HG03139 (cell line): ENCODE data around the gene PDZD2.
"Not testable (repeated sequence)": the region's sequence is repeated elsewhere in the genome, so short reads cannot be mapped to it uniquely, and the experiment has no call there.

Experiments
- ATAC-seq: cut with Tn5 transposase; IDR thresholded peaks from one replicate; pipeline ENCODE4 v1.9.1; 2021; ENCODE audit not compliant: unreplicated experiment

The PDZD2 gene

GRCh38 chr5:32090755-32091128 is 451.8 kb downstream of the PDZD2 start:
- ATAC-seq: no peak

GRCh38 chr5:32092938-32093812 is 454.2 kb downstream of the PDZD2 start:
- peak; percentile 91 for ATAC-seq

- ATAC-seq: no peak
Observed at GRCh38 chr5:32094691-32095090, 455.8 kb downstream of the PDZD2 start.

GRCh38 chr5:32095261-32095671 is 456.3 kb downstream of the PDZD2 start:
- no peak for ATAC-seq

- ATAC-seq: no peak
Observed at GRCh38 chr5:32096891-32097595, 458.1 kb downstream of the PDZD2 start.

GRCh38 chr5:32098291-32098690 is 459.4 kb downstream of the PDZD2 start:
- ATAC-seq: no peak

GRCh38 chr5:32098890-32099310 is 460.0 kb downstream of the PDZD2 start:
- no peak for ATAC-seq

GRCh38 chr5:32099486-32100035 is 460.6 kb downstream of the PDZD2 start:
- ATAC-seq: no peak

GRCh38 chr5:32100230-32100629 is 461.3 kb downstream of the PDZD2 start:
- ATAC-seq: no peak

- no peak for ATAC-seq
Observed at GRCh38 chr5:32100691-32101302, 461.9 kb downstream of the PDZD2 start.

- ATAC-seq: no peak
Observed at GRCh38 chr5:32102254-32102986, 463.5 kb downstream of the PDZD2 start.

- no peak for ATAC-seq
Observed at GRCh38 chr5:32103521-32103920, 464.6 kb downstream of the PDZD2 start.

- no peak for ATAC-seq
Observed at GRCh38 chr5:32107291-32107690, 468.4 kb downstream of the PDZD2 start.

GRCh38 chr5:32108167-32108566 is 469.2 kb downstream of the PDZD2 start:
- ATAC-seq: no peak

- ATAC-seq: no peak
Observed at GRCh38 chr5:32109236-32109635, 470.3 kb downstream of the PDZD2 start.

GRCh38 chr5:32110111-32110696 is 471.3 kb downstream of the PDZD2 start:
- ATAC-seq: no peak

- no peak for ATAC-seq
Observed at GRCh38 chr5:32115985-32116384, 477.1 kb downstream of the PDZD2 start.

- no peak for ATAC-seq
Observed at GRCh38 chr5:32116574-32117313, 477.8 kb downstream of the PDZD2 start.

GRCh38 chr5:32118922-32119321 is 480.0 kb downstream of the PDZD2 start:
- not testable (repeated sequence) for ATAC-seq
